H1 (cell line): ENCODE measurements around the gene TPSG1. TPM values are rescaled to one million over a fixed set of nuclear protein-coding genes. Genes with fewer than 3 reads are reported as not detected.

Experiments
- CTCF ChIA-PET: fragments of 300-600 bp; sonication (Branson Sonifier 250); formaldehyde crosslinking; loops from one replicate; lab custom pipeline; 2021; ENCODE audit not compliant: partially characterized antibody; lab: Charles Lee
- POLR2A ChIA-PET: fragments of 300-600 bp; sonication (Branson Sonifier 250); formaldehyde crosslinking; loops from one replicate; lab custom pipeline; 2021; ENCODE audit warnings: inconsistent platforms; ENCODE audit not compliant: partially characterized antibody; lab: Charles Lee
- DNase-seq, 2 experiments: peaks; one replicate each; pipeline versions ENCODE4 v3.0.0 to v3.0.0-alpha.2; 2010 to 2022; ENCODE audit warnings: low spot score in 2 of 2, low read depth in 1 of 2, mixed read lengths in 1 of 2
- FAIRE-seq: peaks from 2 replicates; lab custom pipeline; 2011; peaks lifted over from hg19 to GRCh38; lab: Jason Lieb, UNC
- H2AFZ ChIP-seq: 2 replicates; pipeline ENCODE4 v1.8.1; 2012; ENCODE audit warnings: low read length, inconsistent platforms
- H2AK5ac ChIP-seq: 2 replicates; pipeline ENCODE4 v1.6.1; 2013; ENCODE audit warnings: low read depth, low read length
- H2BK120ac ChIP-seq: replicated peaks from 2 replicates; pipeline ENCODE3; 2013; ENCODE audit warnings: low read depth, low read length, inconsistent platforms
- H2BK12ac ChIP-seq: 2 replicates; pipeline ENCODE4 v1.6.1; 2013; ENCODE audit warnings: low read depth, low read length
- H2BK15ac ChIP-seq: 2 replicates; pipeline ENCODE4 v1.6.1; 2013; ENCODE audit warnings: low read length
- H2BK20ac ChIP-seq: 2 replicates; pipeline ENCODE4 v1.6.1; 2013; ENCODE audit warnings: low read length
- H2BK5ac ChIP-seq: 2 replicates; pipeline ENCODE4 v1.6.1; 2013; ENCODE audit warnings: low read depth, low read length
- H3K14ac ChIP-seq: 2 replicates; pipeline ENCODE4 v1.6.1; 2013; ENCODE audit warnings: inconsistent platforms; ENCODE audit not compliant: insufficient read length
- H3K18ac ChIP-seq: 2 replicates; pipeline ENCODE4 v1.6.1; 2013; ENCODE audit warnings: low read length; ENCODE audit errors: extremely low read depth
- H3K23ac ChIP-seq: 2 replicates; pipeline ENCODE4 v1.6.1; 2013; ENCODE audit warnings: inconsistent platforms; ENCODE audit not compliant: insufficient read length
- H3K23me2 ChIP-seq: 2 replicates; pipeline ENCODE4 v1.6.1; 2013; ENCODE audit warnings: low read depth, low read length
- H3K27ac ChIP-seq: 2 replicates; pipeline ENCODE4 v1.6.1; 2011; ENCODE audit warnings: low read depth, low read length, inconsistent platforms
- H3K27me3 ChIP-seq, 4 experiments: replicated peaks in 1 of 4; 1 replicate in 1 of 4; 2 replicates in 3 of 4; pipeline versions ENCODE4 v1.6.1 to v1.8.1; 2011 to 2013; ENCODE audit warnings: low read length in 3 of 4, mild to moderate bottlenecking in 3 of 4, inconsistent platforms in 2 of 4, mixed read lengths in 2 of 4, moderate library complexity in 1 of 4; ENCODE audit not compliant: control insufficient read depth in 3 of 4, insufficient read depth in 3 of 4; ENCODE audit errors: extremely low read depth in 1 of 4
- H3K36me3 ChIP-seq, 4 experiments: 2 replicates each; pipeline versions ENCODE4 v1.6.1 to v1.8.1; 2011 to 2013; ENCODE audit warnings: mild to moderate bottlenecking in 4 of 4, low read length in 3 of 4, moderate library complexity in 2 of 4, control low read depth in 1 of 4, inconsistent platforms in 1 of 4; ENCODE audit not compliant: insufficient read depth in 4 of 4, control insufficient read depth in 2 of 4
- H3K4ac ChIP-seq: replicated peaks from 2 replicates; pipeline ENCODE3; 2013; ENCODE audit warnings: low read length, low read depth, mixed read lengths, inconsistent platforms; ENCODE audit not compliant: insufficient read length
- H3K4me1 ChIP-seq, 4 experiments: replicated peaks in 1 of 4; 1 replicate in 1 of 4; 2 replicates in 3 of 4; pipeline versions ENCODE4 v1.6.1 to v1.8.1; 2011 to 2013; ENCODE audit warnings: low read length in 3 of 4, inconsistent platforms in 2 of 4, mixed read lengths in 1 of 4; ENCODE audit not compliant: insufficient read depth in 4 of 4, control insufficient read depth in 3 of 4
- H3K4me2 ChIP-seq, 2 experiments: 2 replicates each; pipeline versions ENCODE4 v1.6.1 to v1.8.1; 2011 to 2013; ENCODE audit warnings: low read depth in 2 of 2, low read length in 2 of 2, control low read depth in 1 of 2, inconsistent platforms in 1 of 2, mild to moderate bottlenecking in 1 of 2; ENCODE audit not compliant: insufficient read depth in 1 of 2
- H3K4me3 ChIP-seq, 4 experiments: fragments of 200-600, 300-600 bp in 1 of 4; sonication (generic), shearing (Covaris generic), sonication (Bioruptor Twin) in 1 of 4; 2 replicates each; pipeline versions ENCODE4 v1.5.1 to v1.8.1; 2011 to 2016; ENCODE audit warnings: low read length in 4 of 4, low read depth in 3 of 4, control low read depth in 2 of 4, inconsistent platforms in 2 of 4, mild to moderate bottlenecking in 2 of 4, mixed read lengths in 1 of 4, moderate library complexity in 1 of 4; ENCODE audit not compliant: insufficient read depth in 2 of 4; ENCODE audit errors: extremely low read depth in 1 of 4
- H3K56ac ChIP-seq: replicated peaks from 2 replicates; pipeline ENCODE3; 2013; ENCODE audit warnings: low read depth, mild to moderate bottlenecking, mixed read lengths, low read length, inconsistent platforms; ENCODE audit not compliant: insufficient read length
- H3K79me1 ChIP-seq: 2 replicates; pipeline ENCODE4 v1.6.1; 2013; ENCODE audit warnings: low read depth, low read length, control low read depth
- H3K79me2 ChIP-seq, 2 experiments: 2 replicates each; pipeline versions ENCODE4 v1.6.1 to v1.8.1; 2012 to 2013; ENCODE audit warnings: low read length in 2 of 2, mild to moderate bottlenecking in 2 of 2, inconsistent platforms in 1 of 2; ENCODE audit not compliant: insufficient read depth in 2 of 2, control insufficient read depth in 1 of 2
- H3K9ac ChIP-seq, 4 experiments: replicated peaks in 1 of 4; 1 replicate in 1 of 4; 2 replicates in 3 of 4; pipeline versions ENCODE4 v1.6.1 to v1.8.1; 2011 to 2013; ENCODE audit warnings: low read depth in 3 of 4, low read length in 3 of 4, control low read depth in 2 of 4, mild to moderate bottlenecking in 2 of 4, moderate library complexity in 2 of 4, inconsistent platforms in 1 of 4; ENCODE audit errors: extremely low read depth in 1 of 4
- H3K9me3 ChIP-seq, 2 experiments: 2 replicates each; pipeline versions ENCODE4 v1.6.1 to v1.8.1; 2012 to 2013; ENCODE audit warnings: mild to moderate bottlenecking in 2 of 2, moderate library complexity in 2 of 2, control low read depth in 1 of 2, inconsistent platforms in 1 of 2, low read depth in 1 of 2, low read length in 1 of 2, mixed read lengths in 1 of 2; ENCODE audit not compliant: insufficient read depth in 2 of 2
- H4K20me1 ChIP-seq, 2 experiments: replicated peaks in 1 of 2; 2 replicates each; pipeline versions ENCODE3 to v1.8.1; 2011 to 2013; ENCODE audit warnings: inconsistent platforms in 2 of 2, low read length in 2 of 2, mild to moderate bottlenecking in 1 of 2; ENCODE audit not compliant: insufficient read depth in 2 of 2, control insufficient read depth in 1 of 2
- H4K5ac ChIP-seq: 2 replicates; pipeline ENCODE4 v1.6.1; 2013; ENCODE audit warnings: low read length, low read depth, mixed read lengths, inconsistent platforms; ENCODE audit not compliant: insufficient read length
- H4K8ac ChIP-seq: 2 replicates; pipeline ENCODE4 v1.8.0; 2013; ENCODE audit warnings: mild to moderate bottlenecking, moderate library complexity, low read length, inconsistent platforms; ENCODE audit not compliant: insufficient read depth; ENCODE audit errors: extremely low read depth
- H4K91ac ChIP-seq: replicated peaks from 2 replicates; pipeline ENCODE3; 2013; ENCODE audit warnings: low read length, mixed read lengths, inconsistent platforms; ENCODE audit not compliant: insufficient read length
- BRCA1 ChIP-seq: IDR thresholded peaks from 2 replicates; pipeline ENCODE4 v1.6.1; 2012; ENCODE audit warnings: low read depth, low read length, improper control_type of control experiment
- CREB1 ChIP-seq: IDR thresholded peaks from 2 replicates; pipeline ENCODE4 v1.6.1; 2012; ENCODE audit warnings: inconsistent platforms
- KDM4A ChIP-seq: IDR thresholded peaks from one replicate; pipeline ENCODE4 v1.7.1; 2012; ENCODE audit warnings: low read depth, mild to moderate bottlenecking, moderate library complexity, low read length, inconsistent platforms; ENCODE audit not compliant: severe bottlenecking
- RAD21 ChIP-seq, 2 experiments: IDR thresholded peaks in 1 of 2; conservative IDR thresholded peaks in 1 of 2; 2 replicates each; pipeline ENCODE4 v1.6.1; 2011; ENCODE audit warnings: low read depth in 2 of 2, low read length in 2 of 2, improper control_type of control experiment in 1 of 2, inconsistent platforms in 1 of 2, mild to moderate bottlenecking in 1 of 2, moderate library complexity in 1 of 2
- RFX5 ChIP-seq: IDR thresholded peaks from 2 replicates; pipeline ENCODE4 v1.6.1; 2011; ENCODE audit warnings: low read depth, low read length, improper control_type of control experiment, borderline replicate concordance
- RXRA ChIP-seq: IDR thresholded peaks from 2 replicates; pipeline ENCODE4 v1.6.1; 2011; ENCODE audit warnings: low read depth, mild to moderate bottlenecking, low read length, moderate library complexity; ENCODE audit not compliant: insufficient read depth
- SIRT6 ChIP-seq: IDR thresholded peaks from one replicate; pipeline ENCODE4 v1.7.1; 2012; ENCODE audit warnings: low read length, inconsistent platforms
- TAF1 ChIP-seq: IDR thresholded peaks from 2 replicates; pipeline ENCODE4 v1.6.1; 2011; ENCODE audit warnings: mild to moderate bottlenecking, low read depth, low read length
- WGBS, 2 experiments: shearing (Covaris generic) in 1 of 2; methylation state at CpG; one replicate each; pipeline versions ENCODE4 v1.1.6 to v1.1.7; 2013 to 2015; ENCODE audit warnings: low lambda C conversion rate in 2 of 2, mixed read lengths in 2 of 2, inconsistent platforms in 1 of 2, low coverage in 1 of 2, missing lambda C conversion rate in 1 of 2; ENCODE audit not compliant: insufficient replicate concordance in 2 of 2, insufficient coverage in 1 of 2, insufficient read length in 1 of 2; ENCODE audit errors: extremely low coverage in 1 of 2, missing lambda C conversion rate in 1 of 2; 5-methylcytosine and 5-hydroxymethylcytosine counted together
- polyA plus RNA-seq, 7 experiments: library from polyadenylated mRNA; depleted of rRNA in 3 of 7; stranded (reverse) in 5 of 7; unstranded in 2 of 7; fragments of >200 nt in 5 of 7; fragments of 200-250 nt in 2 of 7; gene quantifications; 1 replicate in 5 of 7; 2 replicates in 1 of 7; 4 replicates in 1 of 7; pipeline versions ENCODE4 v1.2.1 to v1.2.3, GENCODE V29; 2011 to 2013; ENCODE audit warnings: missing spikeins in 2 of 7, mixed read lengths in 2 of 7
- total RNA-seq: library from RNA; stranded (reverse); fragmentation: NEBNext Ultra II Directional; extraction: Animal tissue kit (Norgen Biotek cat#: 25700); gene quantifications from 2 replicates; pipeline ENCODE4 v1.2.1, GENCODE V29; 2021

Gene TPSG1
- total and polyA plus RNA-seq, 2 of the 8 experiments (the other 6 are each of a cell fraction or from before 2014, with no cell fraction given) = not detected

GRCh38 chr16:1262210-1262845 lies 37.3 kb upstream of the TPSG1 start:
- H3K27me3 ChIP-seq = peaks cover 0 to 28% (median 15%) of the 10 kb centered on the region in 4 experiments; a peak in 5 of 7 replicates
- H2BK5ac ChIP-seq = no peak overlapping the region
- no peak overlapping the region for H2BK120ac ChIP-seq
- H4K5ac ChIP-seq = no peak overlapping the region
- no peak overlapping the region for H3K9ac ChIP-seq
- ChIA-PET CTCF (interaction anchor here (0.9 to 1.3 kb wide), 5 partner anchors 12 to 42 kb away, joined by 3 to 4 read pairs (median 3); no protein-coding TSS in a partner anchor), POLR2A (interaction anchor here (0.9 to 1.7 kb wide), 2 partner anchors 28 to 159 kb away, joined by 3 to 5 read pairs; partner anchors contain the start of gene UQCC4)
- H3K23me2 ChIP-seq = peaks cover 3% of the 10 kb centered on the region; the same call in 1 of the 2 replicates
- peaks cover 0 to 11% (median 8%) of the 10 kb centered on the region in 4 experiments; a peak in 6 of 7 replicates for H3K4me1 ChIP-seq
- H3K27ac ChIP-seq = no peak overlapping the region
- H3K56ac ChIP-seq = no peak overlapping the region
- no peak overlapping the region for H3K4ac ChIP-seq
- H2AFZ ChIP-seq = no peak overlapping the region
- no peak overlapping the region for H3K14ac ChIP-seq
- no peak overlapping the region for H3K4me2 ChIP-seq
- 91% methylated on average over 31 of the region's 32 CpGs; no CpG with 5 or more reads in 1 of the 2 experiments for WGBS, 2 experiments
- H4K8ac ChIP-seq = 0 out of 2 replicates have a peak overlapping the region, but pooled peaks have one; percentile 25
- peaks cover 0 to 7% of the 10 kb centered on the region in 2 experiments for H4K20me1 ChIP-seq
- H2BK12ac ChIP-seq = no peak overlapping the region
- H3K9me3 ChIP-seq = peaks cover 0 to 2% of the 10 kb centered on the region in 2 experiments; a peak in 2 of 4 replicates
- no peak overlapping the region for H3K4me3 ChIP-seq
- DNase-seq (no peak), FAIRE-seq (no peak)
- H2AK5ac ChIP-seq = no peak overlapping the region
- no peaks in the 10 kb centered on the region for H3K79me2 ChIP-seq
- TF ChIP-seq BRCA1 (no peak), KDM4A (no peak), RXRA (no peak), RAD21 (IDR thresholded peaks at IDR 0.05 in 1 of 2, conservative IDR thresholded peaks at IDR 0.05 in 1 of 2; ENCODE audit: low read depth in 2 of 2, low read length in 2 of 2) (no peak), CREB1 (no peak), SIRT6 (no peak), RFX5 (no peak), TAF1 (no peak)
- H3K23ac ChIP-seq = no peak overlapping the region
- H3K79me1 ChIP-seq = no peaks in the 10 kb centered on the region; the same call in 1 of the 2 replicates
- no peak overlapping the region for H4K91ac ChIP-seq
- no peak overlapping the region for H2BK20ac ChIP-seq
- H3K18ac ChIP-seq = no peak overlapping the region
- no peak overlapping the region for H2BK15ac ChIP-seq
- no peaks in the 10 kb centered on the region; a peak in 1 of 8 replicates for H3K36me3 ChIP-seq
